Measurements from ENCODE around the gene EIF4A2. TPM values are rescaled to one million over a fixed set of nuclear protein-coding genes. Genes with fewer than 3 reads are reported as not detected.
"Not testable (repeated sequence)": the region's sequence is repeated elsewhere in the genome, so short reads cannot be mapped to it uniquely, and the experiment has no call there.

EIF4A2 gene
- total RNA-seq, 1 donor from 2014 or later, result 260 TPM

GRCh38 chr3:186807231-186807630, 23.9 kb downstream of the EIF4A2 start:
- no peaks in the 10 kb centered on the region for H3K9me3 Mint-ChIP-seq (ENCODE audit: unreplicated experiment)
- H3K27me3 Mint-ChIP-seq (ENCODE audit: unreplicated experiment), result peaks cover under 1% of the 10 kb centered on the region
- no peak overlapping the region for H3K27ac Mint-ChIP-seq (ENCODE audit: unreplicated experiment)
- no peak for DNase-seq (ENCODE audit: low spot score)
- H3K36me3 Mint-ChIP-seq (ENCODE audit: low read depth, unreplicated experiment), result no peaks in the 10 kb centered on the region
- peaks cover 4% of the 10 kb centered on the region for H3K4me1 Mint-ChIP-seq (ENCODE audit: unreplicated experiment)
- H3K4me3 Mint-ChIP-seq (ENCODE audit: unreplicated experiment), result peak overlapping the region; percentile 93
- TF ChIP-seq CTCF (IDR thresholded peaks at IDR 0.05; ENCODE audit: unreplicated experiment), result no peak

- H3K36me3 Mint-ChIP-seq (ENCODE audit: low read depth, unreplicated experiment), result no peaks in the 10 kb centered on the region
- no peak for DNase-seq (ENCODE audit: low spot score)
- no peak overlapping the region for H3K27ac Mint-ChIP-seq (ENCODE audit: unreplicated experiment)
- peaks cover 5% of the 10 kb centered on the region for H3K27me3 Mint-ChIP-seq (ENCODE audit: unreplicated experiment)
- no peaks in the 10 kb centered on the region for H3K9me3 Mint-ChIP-seq (ENCODE audit: unreplicated experiment)
- no peak overlapping the region for H3K4me3 Mint-ChIP-seq (ENCODE audit: unreplicated experiment)
- TF ChIP-seq CTCF (IDR thresholded peaks at IDR 0.05; ENCODE audit: unreplicated experiment), result no peak
- H3K4me1 Mint-ChIP-seq (ENCODE audit: unreplicated experiment), result peaks cover 5% of the 10 kb centered on the region
Measured at GRCh38 chr3:186810336-186810996, 27.1 kb downstream of the EIF4A2 start.

- H3K4me3 Mint-ChIP-seq (ENCODE audit: unreplicated experiment); H3K27me3 Mint-ChIP-seq (ENCODE audit: unreplicated experiment); H3K4me1 Mint-ChIP-seq (ENCODE audit: unreplicated experiment); H3K36me3 Mint-ChIP-seq (ENCODE audit: low read depth, unreplicated experiment); H3K27ac Mint-ChIP-seq (ENCODE audit: unreplicated experiment); DNase-seq (ENCODE audit: low spot score); H3K9me3 Mint-ChIP-seq (ENCODE audit: unreplicated experiment): not testable (repeated sequence)
Measured at GRCh38 chr3:186811313-186811712, 27.9 kb downstream of the EIF4A2 start.

GRCh38 chr3:186814100-186814499, 30.7 kb downstream of the EIF4A2 start:
- Mint-ChIP-seq H3K4me3 (ENCODE audit: unreplicated experiment) (no peak overlapping the region), H3K36me3 (ENCODE audit: low read depth, unreplicated experiment) (no peaks in the 10 kb centered on the region), H3K27me3 (ENCODE audit: unreplicated experiment) (peaks cover 10% of the 10 kb centered on the region), H3K9me3 (ENCODE audit: unreplicated experiment) (no peaks in the 10 kb centered on the region), H3K27ac (ENCODE audit: unreplicated experiment) (no peak overlapping the region), H3K4me1 (ENCODE audit: unreplicated experiment) (peaks cover 3% of the 10 kb centered on the region)
- no peak for TF ChIP-seq CTCF (IDR thresholded peaks at IDR 0.05; ENCODE audit: unreplicated experiment)
- DNase-seq (ENCODE audit: low spot score), result no peak

- no peak overlapping the region for H3K27ac Mint-ChIP-seq (ENCODE audit: unreplicated experiment)
- DNase-seq (ENCODE audit: low spot score), result no peak
- H3K9me3 Mint-ChIP-seq (ENCODE audit: unreplicated experiment), result no peaks in the 10 kb centered on the region
- H3K36me3 Mint-ChIP-seq (ENCODE audit: low read depth, unreplicated experiment), result no peaks in the 10 kb centered on the region
- no peak overlapping the region for H3K4me3 Mint-ChIP-seq (ENCODE audit: unreplicated experiment)
- H3K27me3 Mint-ChIP-seq (ENCODE audit: unreplicated experiment), result peaks cover 10% of the 10 kb centered on the region
- H3K4me1 Mint-ChIP-seq (ENCODE audit: unreplicated experiment), result peaks cover 3% of the 10 kb centered on the region
- no peak for TF ChIP-seq CTCF (IDR thresholded peaks at IDR 0.05; ENCODE audit: unreplicated experiment)
Measured at GRCh38 chr3:186815435-186815834, 32.1 kb downstream of the EIF4A2 start.

Data from endothelial cell (in vitro differentiated cells).